Tibial artery (tissue), 4 donors: ENCODE results near the gene SSU72.

ENCODE experiments used
- DNase-seq, 2 donors: peaks; one replicate each; pipeline ENCODE4 v3.0.0-alpha.2; 2019
- H3K27ac ChIP-seq, 2 donors: fragments of 200-600 bp; sonication (generic) in 1 of 2; 1 replicate in 1 of 2; 2 replicates in 1 of 2; pipeline ENCODE4 v1.5.1; 2018 to 2019; ENCODE audit warnings: mild to moderate bottlenecking in 1 of 2
- H3K27me3 ChIP-seq, 2 donors: fragments of 200-600 bp; sonication (generic) in 1 of 2; one replicate each; pipeline versions ENCODE4 v1.5.1 to v1.6.0; 2016 to 2019
- H3K36me3 ChIP-seq, 3 donors: fragments of 200-600 bp; sonication (generic) in 2 of 3; one replicate each; pipeline ENCODE4 v1.5.1; 2016 to 2019; ENCODE audit warnings: mild to moderate bottlenecking in 2 of 3
- H3K4me1 ChIP-seq, 4 donors: fragments of 200-600 bp; sonication (generic) in 2 of 4; 1 replicate in 3 of 4; 2 replicates in 1 of 4; pipeline ENCODE4 v1.5.1; 2016 to 2019
- H3K4me3 ChIP-seq, 2 donors: fragments of 200-600 bp; sonication (generic) in 1 of 2; 1 replicate in 1 of 2; 2 replicates in 1 of 2; pipeline ENCODE4 v1.5.1; 2018 to 2019; ENCODE audit warnings: mild to moderate bottlenecking in 2 of 2
- H3K9me3 ChIP-seq, 3 donors: fragments of 200-600 bp; sonication (generic) in 1 of 3; one replicate each; pipeline ENCODE4 v1.5.1; 2016 to 2019
- CTCF ChIP-seq, 2 experiments: fragments of 200-600 bp in 1 of 2; fragments of 450-650 bp in 1 of 2; IDR thresholded peaks; one replicate each; pipeline ENCODE4 v1.5.1; 2017 to 2019; ENCODE audit warnings: antibody characterized with exemption in 2 of 2, mild to moderate bottlenecking in 1 of 2, moderate library complexity in 1 of 2
- intact Hi-C: fragments of 100-400 bp; cut with DNase I; formaldehyde crosslinking; loops from one replicate; pipeline ENCODE4 v1.15.0; 2023; ENCODE audit warnings: low total_unique reads

SSU72 gene

GRCh38 chr1:1599935-1600860 lies 25.5 kb upstream of the SSU72 start, which contains the start of gene FNDC10:
TSS of gene FNDC10 (minus strand) at chr1:1600135. CDS start at chr1:1600015, 120 bp downstream.
- intact Hi-C loops = no loop called here
- H3K27me3 ChIP-seq = peaks cover 0 to 80% of the 10 kb centered on the region in 2 donors
- peaks cover 0 to 27% (median 14%) of the 10 kb centered on the region in 4 donors for H3K4me1 ChIP-seq
- no peaks in the 10 kb centered on the region for H3K36me3 ChIP-seq
- no peak within 1 kb of the TSS for H3K27ac ChIP-seq
- peak within 1 kb of the TSS; percentile 27 to 44 for H3K4me3 ChIP-seq
- DNase-seq = peak in 1 of 2 donors; percentile 60
- no peaks in the 10 kb centered on the region for H3K9me3 ChIP-seq
- TF ChIP-seq CTCF (IDR thresholded peaks at IDR 0.05) = no peak

- Histone ChIP-seq H3K27me3 (peaks cover 0 to 71% of the 10 kb centered on the region in 2 donors), H3K4me3 (peak overlapping the region in 1 of 2 donors; percentile 37), H3K27ac (no peak overlapping the region), H3K36me3 (no peaks in the 10 kb centered on the region), H3K4me1 (peaks cover 0 to 27% (median 14%) of the 10 kb centered on the region in 4 donors), H3K9me3 (no peaks in the 10 kb centered on the region)
- TF ChIP-seq CTCF (IDR thresholded peaks at IDR 0.05) = no peak
- intact Hi-C loops = no loop called here
- no peak for DNase-seq
Observed at GRCh38 chr1:1599030-1599934, 24.6 kb upstream of the SSU72 start.

- Histone ChIP-seq H3K36me3 (no peaks in the 10 kb centered on the region), H3K27ac (no peak overlapping the region), H3K4me3 (no peak overlapping the region), H3K27me3 (peaks cover 0 to 65% of the 10 kb centered on the region in 2 donors), H3K4me1 (peaks cover 0 to 27% (median 14%) of the 10 kb centered on the region in 4 donors), H3K9me3 (no peaks in the 10 kb centered on the region)
- DNase-seq = no peak
- intact Hi-C loops = no loop called here
- no peak for TF ChIP-seq CTCF (IDR thresholded peaks at IDR 0.05)
Observed at GRCh38 chr1:1598720-1599029, 24.0 kb upstream of the SSU72 start.

- Histone ChIP-seq H3K36me3 (no peaks in the 10 kb centered on the region), H3K27ac (no peak overlapping the region), H3K27me3 (peaks cover 0 to 60% of the 10 kb centered on the region in 2 donors), H3K4me3 (no peak overlapping the region), H3K4me1 (peaks cover 0 to 27% (median 14%) of the 10 kb centered on the region in 4 donors), H3K9me3 (no peaks in the 10 kb centered on the region)
- intact Hi-C loops = no loop called here
- no peak for TF ChIP-seq CTCF (IDR thresholded peaks at IDR 0.05)
- no peak for DNase-seq
Observed at GRCh38 chr1:1598051-1598719, 23.5 kb upstream of the SSU72 start.

GRCh38 chr1:1597275-1597930 lies 22.7 kb upstream of the SSU72 start:
- Histone ChIP-seq H3K4me3 (no peak overlapping the region), H3K27me3 (peaks cover 0 to 53% of the 10 kb centered on the region in 2 donors), H3K27ac (no peak overlapping the region), H3K9me3 (no peaks in the 10 kb centered on the region), H3K36me3 (no peaks in the 10 kb centered on the region), H3K4me1 (peaks cover 0 to 27% (median 14%) of the 10 kb centered on the region in 4 donors)
- TF ChIP-seq CTCF (IDR thresholded peaks at IDR 0.05) = no peak
- intact Hi-C loops = no loop called here
- no peak for DNase-seq
